Kidney epithelial cell (primary cell): ENCODE results near the gene LILRB5. TPM values are rescaled to one million over a fixed set of nuclear protein-coding genes. Genes with fewer than 3 reads are reported as not detected.
A peak's percentile ranks its signal among the peaks of the same experiment; 100 is the strongest.
"Not testable (repeated sequence)": the region's sequence is repeated elsewhere in the genome, so short reads cannot be mapped to it uniquely, and the experiment has no call there.

Experiments used
- DNase-seq: peaks from one replicate; pipeline ENCODE4 v3.0.0-alpha.2; 2010; ENCODE audit warnings: low read depth
- H3K27me3 ChIP-seq: 2 replicates; pipeline ENCODE4 v1.6.0; 2011; ENCODE audit warnings: low read length; ENCODE audit not compliant: control insufficient read depth, insufficient read depth
- H3K36me3 ChIP-seq: 2 replicates; pipeline ENCODE4 v1.5.1; 2011; ENCODE audit warnings: low read length; ENCODE audit not compliant: control insufficient read depth, insufficient read depth
- H3K4me3 ChIP-seq: 2 replicates; pipeline ENCODE4 v1.5.1; 2011; ENCODE audit warnings: low read depth, mild to moderate bottlenecking, control low read depth, low read length
- CTCF ChIP-seq: IDR thresholded peaks from 2 replicates; pipeline ENCODE4 v1.5.1; 2011; ENCODE audit warnings: mild to moderate bottlenecking, moderate library complexity, low read length, control low read depth, inconsistent platforms; ENCODE audit not compliant: insufficient read depth, poor library complexity, severe bottlenecking
- total RNA-seq: library from RNA; depleted of rRNA; stranded (reverse); fragments of >200 nt; gene quantifications from 2 replicates; pipeline ENCODE4 v1.2.3, GENCODE V29; 2015

Gene LILRB5
- total RNA-seq, 1 donor from 2014 or later: 0.04 TPM

GRCh38 chr19:54273821-54274220 lies 16.7 kb upstream of the LILRB5 start:
- TF ChIP-seq CTCF: no peak
- Histone ChIP-seq H3K36me3 (no peaks in the 10 kb centered on the region), H3K27me3 (peaks cover 2% of the 10 kb centered on the region), H3K4me3 (no peak overlapping the region)
- no peak for DNase-seq

GRCh38 chr19:54272181-54272580 lies 15.1 kb upstream of the LILRB5 start:
- not testable (repeated sequence) for H3K36me3 ChIP-seq, DNase-seq, H3K4me3 ChIP-seq, H3K27me3 ChIP-seq

GRCh38 chr19:54271587-54271986 lies 14.5 kb upstream of the LILRB5 start:
- H3K27me3 ChIP-seq, H3K36me3 ChIP-seq, DNase-seq, H3K4me3 ChIP-seq: not testable (repeated sequence)

GRCh38 chr19:54271106-54271505 lies 14.0 kb upstream of the LILRB5 start:
- no peak for DNase-seq
- Histone ChIP-seq H3K27me3 (peaks cover 2% of the 10 kb centered on the region), H3K36me3 (no peaks in the 10 kb centered on the region), H3K4me3 (no peak overlapping the region)
- TF ChIP-seq CTCF: no peak

- no peak for DNase-seq
- Histone ChIP-seq H3K4me3 (no peak overlapping the region), H3K36me3 (no peaks in the 10 kb centered on the region), H3K27me3 (no peaks in the 10 kb centered on the region)
- no peak for TF ChIP-seq CTCF
Measured at GRCh38 chr19:54268936-54269335, 11.9 kb upstream of the LILRB5 start.

- no peak overlapping the region for H3K4me3 ChIP-seq
- H3K27me3 ChIP-seq: no peaks in the 10 kb centered on the region
- DNase-seq: peak; percentile 32
- peak; percentile 66 for TF ChIP-seq CTCF
- no peaks in the 10 kb centered on the region for H3K36me3 ChIP-seq
Measured at GRCh38 chr19:54266133-54266532, 9.1 kb upstream of the LILRB5 start.

GRCh38 chr19:54262470-54262869 lies 5.4 kb upstream of the LILRB5 start:
- Histone ChIP-seq H3K36me3 (no peaks in the 10 kb centered on the region), H3K4me3 (no peak overlapping the region), H3K27me3 (no peaks in the 10 kb centered on the region)
- no peak for TF ChIP-seq CTCF
- no peak for DNase-seq
